D341Med (cell line): ENCODE measurements around the gene FBXW9.
"Not testable (repeated sequence)": the region's sequence is repeated elsewhere in the genome, so short reads cannot be mapped to it uniquely, and the experiment has no call there.

Experiments used
- DNase-seq: peaks from one replicate; pipeline ENCODE4 v3.0.0; 2012; ENCODE audit warnings: low spot score

Gene FBXW9

DNA sequence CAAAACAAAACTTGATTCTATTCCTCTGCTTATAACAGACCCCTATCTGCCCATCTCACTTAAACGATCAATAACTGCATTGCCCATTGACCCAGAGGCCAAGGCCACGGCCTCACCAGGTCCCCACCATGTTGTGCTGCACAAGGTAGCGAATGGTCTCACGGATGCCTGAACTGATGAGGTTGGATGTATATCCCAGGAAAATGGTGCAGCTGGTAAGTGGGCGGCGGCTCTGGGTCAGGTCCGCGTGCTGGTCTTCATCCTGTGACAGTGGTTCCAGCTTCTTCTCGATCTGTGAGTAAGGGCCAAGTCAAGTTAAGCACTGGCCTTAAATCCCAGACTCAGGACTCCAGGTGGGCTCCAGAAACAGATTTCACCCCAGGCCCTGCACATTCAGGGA is 16.4 kb downstream of the FBXW9 start:
- no peak for DNase-seq

DNA sequence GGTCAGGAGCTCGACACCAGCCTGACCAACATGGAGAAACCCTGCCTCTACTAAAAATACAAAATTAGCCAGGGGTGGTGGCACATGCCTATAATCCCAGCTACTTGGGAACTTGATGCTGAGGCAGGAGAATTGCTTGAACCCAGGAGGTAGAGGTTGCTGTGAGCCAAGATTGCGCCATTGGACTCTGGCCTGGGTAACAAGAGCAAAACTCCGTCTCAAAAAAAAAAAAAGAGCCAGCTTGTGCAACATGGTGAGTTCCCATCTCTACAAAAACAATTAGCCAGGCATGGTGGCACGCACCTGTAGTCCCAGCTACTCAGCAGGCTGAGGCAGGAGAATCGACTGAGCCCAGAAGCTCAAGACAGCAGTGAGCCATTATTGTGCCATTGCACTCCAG is 18.4 kb downstream of the FBXW9 start:
- DNase-seq = not testable (repeated sequence)

DNA sequence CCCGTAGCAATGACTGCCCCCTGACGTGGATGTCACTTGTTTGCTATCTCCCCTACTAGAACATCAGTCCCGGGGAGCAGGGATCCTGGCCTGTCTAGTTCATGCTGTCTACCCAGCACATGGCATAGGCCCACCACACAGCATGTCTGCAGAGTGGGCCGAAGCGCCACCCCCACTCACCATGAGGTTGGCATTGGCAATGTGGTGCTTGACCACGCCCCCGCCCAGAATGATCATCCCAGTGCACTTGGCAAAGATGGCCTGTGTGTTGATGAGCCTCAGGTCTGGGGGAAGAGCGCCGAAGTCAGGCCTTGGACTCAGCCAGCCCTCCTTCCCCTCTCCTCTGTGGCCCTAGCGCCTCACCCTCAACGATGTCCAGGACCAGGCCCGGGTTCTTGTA is 19.5 kb downstream of the FBXW9 start:
- DNase-seq = no peak

DNA sequence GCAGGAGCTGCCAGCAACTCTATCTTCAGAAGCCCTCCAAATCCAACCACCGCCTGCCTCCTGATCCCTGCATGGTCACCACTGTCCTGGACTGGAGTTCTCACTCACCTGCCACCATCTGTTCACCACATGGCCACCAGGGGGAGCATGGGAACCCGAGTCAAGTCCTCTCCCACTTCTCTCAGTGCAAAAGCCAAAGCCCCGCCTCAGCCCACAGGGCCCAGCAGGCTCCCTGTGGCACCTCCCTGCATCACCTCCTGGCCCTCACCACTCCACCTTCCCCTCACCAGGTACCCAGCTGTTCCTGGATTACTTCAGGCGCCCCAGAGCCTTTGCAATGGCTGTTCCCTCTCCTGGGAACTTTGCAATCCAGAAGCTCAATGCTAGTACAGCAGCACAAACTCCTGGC is 20.0 kb downstream of the FBXW9 start:
- DNase-seq = peak; percentile 84

DNA sequence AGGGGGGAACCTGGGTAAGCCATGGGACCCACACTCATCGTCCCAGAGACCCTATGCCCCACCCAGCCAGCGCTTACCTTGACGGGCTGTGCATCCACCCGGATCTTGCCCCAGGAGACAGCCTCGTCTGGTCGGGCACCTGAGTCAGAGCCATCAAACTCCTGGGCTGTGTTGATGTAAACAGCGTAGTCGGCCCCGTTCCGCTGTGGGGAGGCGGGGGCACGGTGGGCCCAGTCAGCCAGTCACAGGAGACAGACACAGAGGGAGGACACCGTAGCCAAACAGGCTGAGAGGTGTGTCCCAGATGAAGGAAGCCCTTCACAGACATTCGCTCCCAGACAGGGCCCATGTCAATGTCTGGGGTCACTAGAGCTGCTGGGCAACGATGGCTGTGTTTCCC is 20.5 kb downstream of the FBXW9 start:
- DNase-seq = no peak

DNA sequence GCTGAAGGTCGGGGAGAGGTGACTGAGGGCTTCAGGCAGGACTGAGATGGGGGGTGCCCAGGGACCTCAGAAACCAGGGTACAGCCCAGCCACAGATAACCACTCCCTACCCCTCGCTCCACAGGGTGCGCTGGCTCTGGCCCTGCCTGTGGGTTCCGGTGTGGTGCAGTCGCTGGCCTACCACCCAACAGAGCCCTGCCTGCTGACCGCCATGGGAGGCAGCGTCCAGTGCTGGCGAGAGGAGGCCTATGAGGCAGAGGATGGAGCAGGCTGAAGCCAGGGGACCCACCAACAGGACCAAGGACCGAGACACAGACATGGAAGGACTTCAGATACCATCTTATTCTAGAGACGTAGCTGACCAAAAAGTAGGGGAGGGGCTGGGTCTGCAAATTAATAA is 21.0 kb downstream of the FBXW9 start:
- DNase-seq = no peak

DNA sequence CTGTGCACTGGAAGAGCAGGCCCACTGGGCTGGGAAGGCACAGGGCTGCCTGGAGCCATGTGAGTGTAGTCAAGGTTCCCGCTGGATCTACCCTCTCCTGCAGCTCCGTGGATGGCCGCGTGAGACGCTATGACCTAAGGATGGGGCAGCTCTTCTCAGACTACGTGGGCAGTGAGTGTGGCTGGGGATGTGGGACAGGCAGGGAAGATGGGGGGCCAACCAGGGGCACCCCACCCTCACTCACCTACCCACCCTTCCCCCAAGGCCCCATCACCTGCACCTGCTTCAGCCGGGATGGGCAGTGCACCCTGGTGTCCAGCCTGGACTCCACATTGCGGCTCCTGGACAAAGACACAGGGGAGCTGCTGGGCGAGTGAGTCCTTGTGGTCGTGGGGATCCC is 23.7 kb downstream of the FBXW9 start:
- DNase-seq = no peak

DNA sequence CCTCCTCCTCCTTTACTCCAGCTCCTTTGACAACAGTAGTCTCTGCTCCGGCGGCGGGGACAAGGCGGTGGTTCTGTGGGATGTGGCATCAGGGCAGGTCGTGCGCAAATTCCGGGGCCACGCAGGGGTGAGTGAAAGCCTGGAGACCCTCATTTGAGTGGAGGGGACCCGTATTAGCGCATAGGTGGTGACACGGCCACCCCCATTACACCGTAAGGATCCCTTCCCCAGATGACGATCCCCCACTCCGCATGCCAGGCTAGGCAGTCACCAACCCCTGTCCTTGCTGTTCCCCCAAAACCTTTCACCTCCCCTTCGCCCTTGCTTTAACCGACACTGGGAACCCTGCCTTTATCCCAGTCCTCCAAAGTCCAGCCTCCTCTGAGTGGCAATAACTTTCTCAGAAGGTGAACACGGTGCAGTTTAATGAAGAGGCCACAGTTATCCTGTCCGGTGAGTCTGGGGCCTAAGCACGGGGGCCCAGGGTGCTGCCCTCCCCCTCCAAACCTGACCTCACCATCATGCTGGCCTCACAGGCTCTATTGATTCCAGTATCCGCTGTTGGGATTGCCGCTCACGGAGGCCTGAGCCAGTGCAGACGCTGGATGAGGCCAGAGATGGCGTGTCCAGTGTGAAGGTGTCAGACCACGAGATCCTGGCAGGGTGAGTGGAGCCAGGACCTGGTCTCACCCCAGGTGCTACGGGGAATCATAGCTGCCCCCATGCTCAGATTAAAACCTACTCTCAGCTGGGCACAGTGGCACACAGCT is 26.1 kb downstream of the FBXW9 start:
- no peak for DNase-seq

DNA sequence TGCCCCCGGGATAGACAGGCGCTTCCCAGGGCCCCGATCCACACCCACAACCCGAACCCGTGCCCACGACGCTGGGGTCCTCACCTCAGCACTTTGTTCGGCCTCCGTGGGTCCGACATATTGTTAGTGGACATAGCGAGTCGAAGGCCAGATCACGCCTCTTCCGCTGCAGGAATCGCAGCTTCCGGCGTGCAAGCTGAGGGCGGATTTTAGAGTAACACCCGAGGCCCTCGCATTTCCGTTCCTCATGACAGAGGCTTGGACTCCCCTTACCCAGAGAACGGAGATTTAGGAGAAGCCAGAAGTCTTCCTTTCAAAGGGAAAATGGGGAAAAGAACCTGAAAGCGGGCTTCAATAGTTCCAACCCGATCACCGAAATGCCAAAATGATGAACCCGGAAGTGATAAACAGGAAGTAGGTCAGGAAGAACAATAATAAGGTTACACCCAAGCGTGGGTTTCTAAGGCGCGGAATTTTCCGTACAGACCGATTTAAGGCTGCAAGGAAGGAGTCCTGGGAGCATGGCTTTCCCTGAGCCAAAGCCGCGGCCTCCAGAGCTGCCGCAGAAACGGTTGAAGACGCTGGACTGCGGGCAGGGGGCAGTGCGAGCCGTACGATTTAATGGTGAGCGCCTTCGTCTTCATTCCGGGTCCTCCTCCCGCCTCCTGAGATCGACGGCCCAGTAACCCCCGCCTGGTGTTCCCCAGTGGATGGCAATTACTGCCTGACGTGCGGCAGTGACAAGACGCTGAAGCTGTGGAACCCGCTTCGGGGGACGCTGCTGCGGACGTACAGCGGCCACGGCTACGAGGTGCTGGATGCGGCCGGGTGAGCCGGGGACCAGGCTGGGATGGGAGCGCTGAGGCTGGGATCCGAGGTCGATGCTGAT is 26.9 kb downstream of the FBXW9 start:
- peak; percentile 79 for DNase-seq

DNA sequence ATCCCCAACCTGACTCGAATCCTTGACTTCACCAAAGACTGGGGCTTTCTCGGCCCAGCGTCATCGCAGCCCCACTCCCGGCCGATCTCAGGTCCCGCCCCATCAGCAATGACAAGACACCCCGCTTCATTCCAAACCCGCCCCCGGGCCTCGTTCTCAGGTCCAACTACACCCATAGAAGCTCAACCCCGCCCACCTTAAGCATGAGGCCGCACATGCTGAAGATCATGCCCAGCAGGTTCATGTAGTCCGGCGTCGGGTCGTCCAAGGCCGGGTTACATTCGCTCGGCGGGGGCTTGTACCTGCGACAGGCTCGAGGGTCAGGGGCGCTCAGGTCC is 27.5 kb downstream of the FBXW9 start:
- no peak for DNase-seq

DNA sequence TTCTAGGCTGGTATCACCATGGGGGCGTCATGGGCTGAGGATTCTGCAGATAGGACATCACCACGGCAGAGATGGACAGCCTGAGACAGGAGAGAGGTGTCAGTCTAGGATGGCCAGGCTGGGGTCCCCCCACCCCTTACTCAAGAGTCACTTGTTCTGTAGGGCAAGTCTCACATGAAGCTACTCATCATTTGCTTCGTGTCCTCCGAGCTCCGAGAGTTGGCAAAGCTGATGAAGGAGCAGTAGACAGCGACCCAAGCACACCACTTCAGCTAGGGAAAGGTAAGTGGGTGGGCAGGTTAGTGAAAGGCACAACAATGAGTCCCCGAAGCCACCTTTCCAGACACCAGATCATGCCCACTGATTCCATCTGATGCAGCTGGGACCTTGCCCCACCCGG is 28.1 kb downstream of the FBXW9 start:
- DNase-seq = no peak

DNA sequence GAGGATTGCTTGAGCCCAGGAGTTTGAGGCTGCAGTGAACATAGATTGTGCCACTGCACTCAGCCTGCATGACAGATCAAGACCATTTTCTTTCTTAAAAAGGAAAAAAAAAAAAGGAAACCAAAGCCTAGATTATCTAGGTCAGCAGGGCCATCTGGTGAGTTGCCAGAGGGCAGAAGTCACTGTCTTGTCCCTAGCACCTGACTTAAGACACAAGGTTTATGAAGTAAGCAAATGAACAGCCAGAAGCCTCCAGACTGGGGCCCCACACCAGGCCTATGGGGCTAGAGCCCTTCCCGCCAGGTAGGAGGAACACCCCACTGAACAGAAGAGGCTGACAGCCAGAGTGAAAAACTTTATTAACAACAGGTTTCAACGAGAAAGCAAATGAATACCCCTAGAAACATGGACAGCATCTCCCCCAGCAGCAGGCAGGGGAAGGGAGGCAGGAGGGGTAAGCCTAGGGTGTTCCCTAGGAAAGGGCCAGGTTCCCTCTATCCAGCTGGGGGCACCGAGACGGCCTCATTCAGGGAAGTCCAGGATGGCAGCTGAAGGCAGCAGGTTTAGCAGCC is 28.6 kb downstream of the FBXW9 start:
- no peak for DNase-seq

DNA sequence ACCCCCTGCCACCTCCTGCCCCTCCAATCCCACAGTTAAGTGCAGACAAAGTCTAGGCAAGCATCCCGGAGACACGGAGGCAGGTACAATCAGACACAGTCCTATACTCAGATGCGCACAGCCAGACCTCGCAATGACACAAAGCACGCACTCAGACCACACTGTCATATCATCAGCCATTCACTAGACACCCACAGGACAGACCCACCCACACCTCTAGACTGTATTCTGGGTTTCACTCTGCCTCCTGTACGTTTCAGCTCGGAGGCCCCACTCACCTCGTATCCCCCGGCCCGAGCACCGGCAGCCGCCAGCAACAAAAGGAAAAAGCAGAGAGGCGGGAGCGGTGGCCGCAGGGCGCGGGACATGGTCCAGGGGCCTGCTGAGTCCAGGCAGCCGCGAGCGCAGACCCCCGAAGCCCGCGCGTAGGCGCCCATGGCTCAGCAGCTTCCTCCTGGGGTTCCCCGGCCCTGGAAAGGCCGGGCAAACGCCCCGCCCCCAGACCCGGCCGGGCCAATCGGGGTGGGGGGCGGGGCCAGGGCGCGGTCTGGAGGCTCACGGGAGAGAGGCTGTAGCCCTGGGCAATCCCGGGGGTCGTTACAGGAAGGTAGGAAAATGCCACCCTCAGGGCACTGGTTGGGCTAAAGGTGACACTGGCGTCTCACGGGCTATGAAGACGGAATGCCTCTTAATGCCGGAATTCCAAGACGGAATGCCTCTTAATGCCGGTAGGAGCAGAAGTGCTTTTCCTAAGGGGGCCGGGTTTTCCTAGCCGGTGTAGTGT is 30.0 kb downstream of the FBXW9 start, which contains the start of the genes MAN2B1 and WDR83:
Gene MAN2B1 (minus strand): TSS at position 478 of the 784 bp plus-strand sequence. CDS start 41 bp downstream, at position 437.
Gene WDR83 (plus strand): TSS at position 543 of the 784 bp plus-strand sequence. CDS start 2,984 bp downstream, outside the sequence.
- DNase-seq = peak; percentile 97

DNA sequence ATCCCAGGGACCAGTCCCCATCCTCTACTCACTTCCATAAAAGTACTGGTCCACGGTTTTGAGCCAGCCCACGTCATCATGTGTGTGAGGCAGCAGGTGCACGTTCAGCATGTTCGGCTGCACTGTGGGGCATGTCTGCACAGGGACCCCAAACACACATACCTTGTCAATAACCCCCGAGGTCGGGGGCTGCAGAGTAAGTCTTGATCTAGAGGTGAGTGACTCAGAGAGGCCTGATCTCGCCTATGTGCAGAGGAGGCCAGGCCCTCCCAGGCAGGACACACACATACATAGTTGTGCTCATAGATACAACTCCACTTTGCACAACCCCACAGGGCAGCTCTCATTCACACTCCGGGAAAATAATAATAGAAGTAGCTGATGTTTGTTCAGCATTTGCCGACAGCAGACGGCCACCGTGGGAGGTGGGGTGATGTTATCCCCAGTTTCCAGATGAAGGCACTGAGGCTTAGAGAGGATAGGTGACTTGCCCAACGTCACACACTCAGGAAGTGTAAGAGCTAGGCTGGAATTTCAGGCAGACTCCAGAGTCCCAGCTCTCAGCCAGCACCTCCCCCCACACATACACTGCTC is 30.7 kb downstream of the FBXW9 start:
- DNase-seq = no peak

DNA sequence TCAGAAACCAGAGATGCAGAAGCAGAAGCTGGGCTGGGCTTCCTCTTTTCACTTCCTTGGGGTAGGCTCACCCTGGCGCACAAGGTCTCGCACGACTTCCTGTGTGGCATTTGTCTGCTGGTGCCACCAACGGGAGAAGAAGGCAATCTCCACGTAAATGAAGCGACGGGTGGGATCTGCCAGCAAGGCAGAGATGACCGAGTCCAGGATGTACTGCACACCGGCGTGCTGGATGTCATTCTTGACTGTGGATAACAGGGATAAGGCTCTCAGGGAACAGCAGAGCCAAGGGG is 31.2 kb downstream of the FBXW9 start:
- DNase-seq = no peak

DNA sequence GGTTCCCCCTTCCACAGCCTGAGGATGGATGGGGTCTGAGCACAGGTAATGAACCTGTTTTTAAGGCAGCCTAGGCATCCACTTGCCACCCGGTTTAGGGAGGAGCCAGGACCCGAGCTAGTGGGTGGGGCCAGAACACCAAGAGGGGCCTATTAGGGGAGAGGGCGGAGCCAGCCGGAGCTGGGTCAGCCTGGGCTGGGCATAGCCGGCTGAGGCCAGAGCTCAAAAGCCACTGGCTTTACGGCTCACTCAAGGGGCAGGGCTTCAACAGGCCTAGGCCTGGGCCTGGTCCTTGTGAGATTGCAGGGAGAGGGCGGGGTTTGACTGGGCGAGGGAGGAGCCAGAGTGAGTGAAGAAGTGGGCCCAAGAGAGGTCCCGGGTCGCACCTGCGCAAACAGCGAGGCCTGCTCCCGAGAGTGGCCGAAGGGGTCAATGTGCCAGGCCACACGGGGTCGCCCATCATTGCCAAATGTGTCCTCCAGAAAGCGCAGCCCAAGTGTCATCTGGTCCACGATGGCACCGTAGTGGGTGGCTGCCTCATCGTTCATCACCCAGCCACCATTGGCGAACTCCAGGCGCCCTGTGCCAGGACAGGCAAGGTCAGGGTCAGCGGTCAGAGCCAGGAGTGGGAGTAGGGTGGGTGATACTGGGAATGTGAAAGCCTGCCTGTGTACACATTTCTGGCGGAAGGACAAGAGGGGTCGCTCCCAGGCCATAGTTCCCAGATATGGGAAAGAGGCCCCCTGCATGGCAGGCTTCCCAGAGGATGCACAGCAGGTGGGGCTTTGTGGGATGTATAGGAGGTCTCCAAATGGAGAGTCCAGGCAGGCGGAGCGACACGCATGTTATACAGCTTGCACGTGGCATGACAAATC is 31.8 kb downstream of the FBXW9 start:
- no peak for DNase-seq

DNA sequence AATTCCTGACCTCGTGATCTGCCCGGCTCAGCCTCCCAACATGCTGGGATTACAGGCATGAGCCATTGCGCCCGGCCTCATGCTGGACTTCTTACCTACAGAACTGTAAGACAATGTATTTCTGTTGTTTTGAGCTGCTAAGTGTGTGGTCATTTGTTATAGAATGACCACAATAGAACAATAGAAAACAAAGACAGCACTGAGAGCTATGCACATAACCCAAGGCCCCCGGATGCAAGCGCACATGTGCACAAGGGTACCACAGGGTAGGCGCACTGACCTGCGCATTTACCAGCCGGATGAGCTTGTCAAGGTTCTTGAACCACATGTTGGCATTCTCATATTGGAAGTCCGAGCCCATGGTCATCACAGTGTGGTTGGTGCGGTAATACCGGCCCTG is 35.5 kb downstream of the FBXW9 start:
- no peak for DNase-seq

DNA sequence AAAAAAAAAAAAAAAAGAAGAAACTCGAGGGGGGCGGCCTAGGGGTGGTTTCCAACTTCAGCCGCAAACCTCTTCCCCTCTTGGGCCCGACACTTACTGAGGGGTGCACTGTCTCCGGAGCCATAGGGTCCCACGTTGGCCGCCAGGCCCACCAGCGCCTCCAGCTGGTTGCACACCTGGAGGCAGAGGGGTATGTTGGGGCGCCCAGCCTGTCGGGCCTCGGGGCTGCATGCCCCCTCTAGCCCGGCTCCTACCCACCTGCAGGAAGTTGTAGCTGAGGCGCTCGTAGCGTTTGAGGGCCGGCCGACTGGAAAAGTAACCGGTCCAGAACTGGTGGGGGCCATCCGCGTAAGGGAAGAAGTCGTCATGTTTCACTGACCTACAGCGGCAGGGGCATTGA is 38.5 kb downstream of the FBXW9 start:
- no peak for DNase-seq

DNA sequence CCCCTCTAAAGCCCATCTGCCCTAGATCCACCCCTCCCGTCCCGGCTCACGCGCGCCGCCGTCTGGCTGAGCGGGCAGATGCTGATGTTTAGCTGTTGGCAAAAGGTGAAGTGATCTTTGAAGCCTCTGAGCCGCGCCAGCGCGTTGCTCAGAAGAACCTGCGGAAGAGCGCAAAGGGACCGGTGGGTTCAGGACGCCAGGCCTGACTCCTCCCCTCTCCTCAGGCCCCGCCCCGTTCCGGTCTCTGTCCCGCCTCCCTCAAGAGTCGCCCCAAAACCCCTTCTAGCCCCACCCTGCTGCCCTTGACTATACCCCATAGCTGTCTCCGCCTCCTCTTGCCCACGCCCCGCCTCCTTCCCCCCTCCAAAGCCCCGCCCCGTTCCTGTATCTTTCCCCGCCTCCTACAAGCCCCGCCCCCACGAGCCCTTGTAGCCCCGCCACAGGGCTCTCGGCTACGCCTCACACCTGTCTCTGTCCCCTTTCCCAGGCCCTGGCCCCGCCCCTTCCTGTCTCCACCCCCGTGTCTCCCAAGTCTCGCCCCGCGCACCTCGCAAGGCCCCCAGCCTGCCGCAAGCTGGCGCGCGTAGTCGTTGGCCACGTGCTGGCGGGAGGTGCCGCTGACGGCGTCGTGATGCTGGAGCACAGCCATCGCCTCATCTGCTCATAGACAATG is 39.4 kb downstream of the FBXW9 start:
- no peak for DNase-seq

DNA sequence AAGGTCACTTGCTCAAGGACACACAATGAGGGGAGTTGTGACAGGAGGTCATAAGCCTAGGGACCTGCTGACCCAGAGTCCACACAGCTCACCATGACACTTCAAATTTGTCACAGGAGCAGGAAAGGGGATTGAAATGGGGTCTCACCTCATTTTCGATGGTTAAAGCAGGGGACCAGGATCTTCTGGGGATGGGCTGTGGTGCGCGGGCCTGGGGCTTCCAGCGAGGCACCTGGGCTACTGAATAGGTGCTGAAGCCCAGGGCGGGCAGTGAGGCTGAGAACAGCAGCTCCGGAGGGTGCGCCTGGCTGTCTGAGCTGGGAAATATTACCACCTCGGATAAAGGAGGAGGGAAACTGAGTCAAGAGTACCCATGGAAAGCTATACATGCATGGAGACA is 40.9 kb downstream of the FBXW9 start:
- no peak for DNase-seq
